ENCODE results near the gene USF1.
"Not testable (repeated sequence)": the region's sequence is repeated elsewhere in the genome, so short reads cannot be mapped to it uniquely, and the experiment has no call there.

Gene USF1

DNA sequence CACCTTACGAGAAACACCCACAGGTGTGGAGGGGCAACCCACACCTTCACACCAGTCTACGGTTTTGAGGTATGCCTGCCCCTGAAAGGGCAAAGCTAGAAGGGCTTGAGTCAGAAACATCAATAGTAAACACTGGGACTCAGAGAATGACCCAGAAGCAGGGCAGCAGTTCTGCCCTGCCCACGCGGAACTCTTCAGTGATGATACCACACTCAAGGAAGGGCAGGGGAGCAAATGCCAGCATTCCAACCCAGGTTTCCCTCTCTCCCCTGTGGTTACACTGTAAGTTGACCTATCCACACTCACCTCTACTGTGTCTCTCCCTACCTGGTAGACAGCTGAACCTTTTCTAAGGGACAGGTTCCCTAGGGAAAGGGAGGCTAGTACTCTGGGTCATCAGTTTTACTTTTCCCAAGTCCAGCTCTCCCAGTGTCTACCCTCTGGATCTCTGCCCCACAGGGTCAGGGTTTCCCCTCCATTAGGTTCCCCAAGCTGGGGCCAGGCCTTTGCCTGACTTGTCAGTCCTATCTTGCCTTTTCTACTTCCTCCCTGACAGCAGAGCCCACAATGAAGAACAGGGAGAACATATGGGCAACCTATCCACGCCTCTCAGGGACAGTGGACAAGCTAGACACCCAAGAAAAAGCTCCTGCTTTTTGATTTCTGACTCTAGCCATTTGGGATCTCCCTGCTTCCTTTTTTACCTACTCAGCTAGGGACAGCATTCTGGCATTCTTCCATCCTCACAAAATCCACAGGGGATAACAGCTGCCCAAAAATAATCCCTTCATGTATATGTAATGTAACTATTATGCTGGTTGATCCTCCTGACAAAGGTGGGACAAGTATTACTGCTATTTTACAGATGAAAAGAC lies 27.8 kb downstream of the USF1 start:
- DNase-seq (ENCODE audit: low read depth): no peak
- TF ChIP-seq, protein P1, sequence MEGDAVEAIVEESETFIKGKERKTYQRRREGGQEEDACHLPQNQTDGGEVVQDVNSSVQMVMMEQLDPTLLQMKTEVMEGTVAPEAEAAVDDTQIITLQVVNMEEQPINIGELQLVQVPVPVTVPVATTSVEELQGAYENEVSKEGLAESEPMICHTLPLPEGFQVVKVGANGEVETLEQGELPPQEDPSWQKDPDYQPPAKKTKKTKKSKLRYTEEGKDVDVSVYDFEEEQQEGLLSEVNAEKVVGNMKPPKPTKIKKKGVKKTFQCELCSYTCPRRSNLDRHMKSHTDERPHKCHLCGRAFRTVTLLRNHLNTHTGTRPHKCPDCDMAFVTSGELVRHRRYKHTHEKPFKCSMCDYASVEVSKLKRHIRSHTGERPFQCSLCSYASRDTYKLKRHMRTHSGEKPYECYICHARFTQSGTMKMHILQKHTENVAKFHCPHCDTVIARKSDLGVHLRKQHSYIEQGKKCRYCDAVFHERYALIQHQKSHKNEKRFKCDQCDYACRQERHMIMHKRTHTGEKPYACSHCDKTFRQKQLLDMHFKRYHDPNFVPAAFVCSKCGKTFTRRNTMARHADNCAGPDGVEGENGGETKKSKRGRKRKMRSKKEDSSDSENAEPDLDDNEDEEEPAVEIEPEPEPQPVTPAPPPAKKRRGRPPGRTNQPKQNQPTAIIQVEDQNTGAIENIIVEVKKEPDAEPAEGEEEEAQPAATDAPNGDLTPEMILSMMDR (conservative IDR thresholded peaks at IDR 0.05; ENCODE audit: low read length): no peak
- no peak overlapping the region for H3K4me3 ChIP-seq (ENCODE audit: low read length)

DNA sequence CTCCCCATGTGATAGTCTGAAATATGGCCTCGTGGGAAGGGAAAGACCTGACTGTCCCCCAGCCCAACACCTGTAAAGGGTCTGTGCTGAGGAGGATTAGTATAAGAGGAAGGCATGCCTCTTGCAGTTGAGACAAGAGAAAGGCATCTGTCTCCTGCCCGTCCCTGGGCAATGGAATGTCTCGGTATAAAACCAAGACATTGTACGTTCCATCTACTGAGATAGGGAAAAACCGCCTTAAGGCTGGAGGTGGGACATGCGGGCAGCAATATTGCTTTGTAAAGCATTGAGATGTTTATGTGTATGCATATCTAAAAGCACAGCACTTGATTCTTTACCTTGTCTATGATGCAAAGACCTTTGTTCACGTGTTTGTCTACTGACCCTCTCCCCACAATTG lies 28.6 kb downstream of the USF1 start:
- not testable (repeated sequence) for H3K4me3 ChIP-seq (ENCODE audit: low read length); DNase-seq (ENCODE audit: low read depth)

- not testable (repeated sequence) for DNase-seq (ENCODE audit: low read depth); H3K4me3 ChIP-seq (ENCODE audit: low read length)
Measured at GRCh38 chr1:161016683-161017082, 29.1 kb downstream of the USF1 start.

GRCh38 chr1:161013488-161014230 lies 32.1 kb downstream of the USF1 start:
- peak; percentile 62 for DNase-seq (ENCODE audit: low read depth)
- TF ChIP-seq, protein P1 (conservative IDR thresholded peaks at IDR 0.05; ENCODE audit: low read length): no peak
- no peak overlapping the region for H3K4me3 ChIP-seq (ENCODE audit: low read length)

- TF ChIP-seq, protein P1 (conservative IDR thresholded peaks at IDR 0.05; ENCODE audit: low read length): no peak
- no peak for DNase-seq (ENCODE audit: low read depth)
- no peak overlapping the region for H3K4me3 ChIP-seq (ENCODE audit: low read length)
Measured at GRCh38 chr1:161013131-161013487, 32.7 kb downstream of the USF1 start.

- H3K4me3 ChIP-seq (ENCODE audit: low read length): no peak overlapping the region
- DNase-seq (ENCODE audit: low read depth): no peak
- TF ChIP-seq, protein P1 (conservative IDR thresholded peaks at IDR 0.05; ENCODE audit: low read length): no peak
Measured at GRCh38 chr1:161012420-161012819, 33.4 kb downstream of the USF1 start.

- TF ChIP-seq, protein P1 (conservative IDR thresholded peaks at IDR 0.05; ENCODE audit: low read length): no peak
- no peak overlapping the region for H3K4me3 ChIP-seq (ENCODE audit: low read length)
- DNase-seq (ENCODE audit: low read depth): no peak
Measured at GRCh38 chr1:161009602-161010211, 36.1 kb downstream of the USF1 start.

Measured in AG10803 (cell line).